Measurements from ENCODE around the gene KRTAP4-8. TPM values are rescaled to one million over a fixed set of nuclear protein-coding genes. Genes with fewer than 3 reads are reported as not detected.
"Not testable (repeated sequence)": the region's sequence is repeated elsewhere in the genome, so short reads cannot be mapped to it uniquely, and the experiment has no call there.

The KRTAP4-8 gene
- total RNA-seq, 1 donor from 2014 or later, result not detected

- DNase-seq (ENCODE audit: low spot score), result no peak
Observed at GRCh38 chr17:41065829-41066624, 31.9 kb downstream of the KRTAP4-8 start, which contains the start of gene KRTAP2-4. Gene KRTAP2-4, minus strand, starts transcription at chr17:41065879. Its CDS starts 34 bp downstream, at chr17:41065845.

DNA sequence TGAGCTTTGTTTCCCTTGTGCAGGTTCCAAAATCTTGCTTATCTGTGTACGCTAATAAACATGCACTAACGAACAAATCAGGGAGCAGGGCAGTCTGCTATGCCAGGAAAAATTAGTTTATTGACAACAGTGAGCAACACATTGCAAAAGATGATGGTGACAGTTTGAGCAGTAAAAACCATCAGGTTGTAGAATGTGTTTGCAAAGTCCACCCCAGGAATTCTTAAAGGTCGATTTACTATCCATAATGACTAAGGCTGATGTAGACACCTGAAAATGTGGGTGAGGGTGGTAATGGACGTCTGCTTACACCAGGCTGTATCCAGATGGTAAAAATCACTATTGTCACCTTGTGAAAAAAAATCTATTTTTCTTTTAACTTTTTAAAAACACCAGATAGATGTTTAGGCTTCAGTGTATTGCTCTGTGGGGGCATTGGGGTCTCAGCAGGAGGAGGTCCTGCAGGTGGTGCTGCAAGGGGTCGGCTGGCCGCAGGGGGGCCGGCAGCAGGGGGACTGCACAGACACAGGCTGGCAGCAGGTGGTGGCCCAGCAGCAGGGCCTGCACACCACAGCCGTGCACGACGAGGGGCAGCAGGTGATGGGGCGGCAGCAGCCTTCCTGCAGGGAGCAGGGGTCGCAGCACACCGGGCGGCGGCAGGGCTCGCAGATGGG is 32.8 kb downstream of the KRTAP4-8 start:
- not testable (repeated sequence) for DNase-seq (ENCODE audit: low spot score)

- DNase-seq (ENCODE audit: low spot score), result no peak
Observed at GRCh38 chr17:41064301-41064700, 33.6 kb downstream of the KRTAP4-8 start.

- DNase-seq (ENCODE audit: low spot score), result no peak
Observed at GRCh38 chr17:41063449-41063848, 34.5 kb downstream of the KRTAP4-8 start.

GRCh38 chr17:41061964-41062363 is 36.0 kb downstream of the KRTAP4-8 start:
- no peak for DNase-seq (ENCODE audit: low spot score)

DNA sequence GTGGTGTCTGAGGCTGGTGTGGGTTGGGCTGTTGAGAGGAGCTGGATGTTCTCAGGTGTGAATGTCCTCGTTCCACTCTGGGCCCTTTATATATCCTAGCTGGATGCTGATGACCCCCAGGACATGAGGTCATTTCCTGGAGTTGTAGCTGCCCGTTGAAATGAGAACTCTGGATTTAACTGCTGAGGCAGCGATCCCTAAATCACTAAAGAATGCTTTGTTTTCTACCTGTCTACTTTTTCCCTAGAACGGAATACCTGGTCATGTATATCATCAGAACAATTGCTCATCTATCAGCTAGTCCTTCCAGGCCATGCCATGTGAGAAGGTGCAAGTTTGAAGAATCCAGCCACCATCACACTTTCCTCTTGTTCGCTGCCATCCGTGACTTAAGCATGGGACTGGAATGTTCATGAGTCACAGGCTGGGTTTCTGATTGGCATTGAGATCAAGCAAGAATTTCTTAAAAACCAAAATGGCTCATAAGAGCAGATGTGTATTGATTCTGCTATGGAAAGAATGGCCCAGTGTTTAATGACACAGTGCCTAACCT is 37.8 kb downstream of the KRTAP4-8 start, which contains the start of gene KRTAP2-3:
TSS of gene KRTAP2-3 (minus strand) at position 63 of the 553 bp plus-strand sequence. CDS start 64 bp downstream, outside the sequence.
- no peak for DNase-seq (ENCODE audit: low spot score)

- not testable (repeated sequence) for DNase-seq (ENCODE audit: low spot score)
Observed at GRCh38 chr17:41059276-41060051, 38.5 kb downstream of the KRTAP4-8 start.

GRCh38 chr17:41058741-41059140 is 39.2 kb downstream of the KRTAP4-8 start:
- no peak for DNase-seq (ENCODE audit: low spot score)

DNA sequence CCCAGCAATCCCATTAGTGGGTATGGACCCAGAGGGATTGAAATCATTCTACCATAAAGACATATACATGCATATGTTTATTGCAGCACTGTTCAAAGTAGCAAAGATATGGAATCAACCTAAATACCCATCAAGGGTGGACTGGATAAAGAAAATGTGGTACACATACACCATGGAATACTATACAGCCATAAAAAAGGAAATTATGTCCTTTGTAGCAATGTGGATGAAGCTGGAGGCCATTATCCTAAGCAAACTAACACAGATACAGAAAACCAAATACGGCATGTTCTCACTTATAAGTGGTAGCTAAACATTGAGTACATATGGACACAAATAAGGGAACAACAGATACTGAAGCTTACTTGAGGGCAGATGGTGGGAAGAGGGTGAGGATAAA is 40.4 kb downstream of the KRTAP4-8 start:
- no peak for DNase-seq (ENCODE audit: low spot score)

DNA sequence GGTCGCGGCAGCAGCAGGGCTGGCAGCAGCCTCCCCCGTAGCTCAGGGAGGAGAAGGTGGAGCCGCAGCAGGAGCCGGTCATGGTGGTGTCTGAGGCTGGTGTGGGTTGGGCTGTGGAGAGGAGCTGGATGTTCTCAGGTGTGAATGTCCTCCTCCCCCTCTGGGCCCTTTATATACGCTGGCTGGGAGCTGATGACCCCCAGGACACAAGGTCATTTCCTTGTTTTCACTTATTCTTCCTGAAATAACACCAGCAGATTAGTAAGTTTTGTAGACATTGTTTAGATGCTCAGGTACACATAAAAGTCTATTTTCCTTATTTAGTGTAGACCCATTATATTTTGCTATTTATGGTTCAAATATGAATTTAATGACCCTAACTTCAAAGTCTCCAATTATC is 42.8 kb downstream of the KRTAP4-8 start, which contains the start of gene KRTAP2-2:
TSS of gene KRTAP2-2 (minus strand) at position 101 of the 400 bp plus-strand sequence. CDS start at position 82, 19 bp downstream.
- not testable (repeated sequence) for DNase-seq (ENCODE audit: low spot score)

- DNase-seq (ENCODE audit: low spot score), result not testable (repeated sequence)
Observed at GRCh38 chr17:41054556-41054955, 43.4 kb downstream of the KRTAP4-8 start.

DNA sequence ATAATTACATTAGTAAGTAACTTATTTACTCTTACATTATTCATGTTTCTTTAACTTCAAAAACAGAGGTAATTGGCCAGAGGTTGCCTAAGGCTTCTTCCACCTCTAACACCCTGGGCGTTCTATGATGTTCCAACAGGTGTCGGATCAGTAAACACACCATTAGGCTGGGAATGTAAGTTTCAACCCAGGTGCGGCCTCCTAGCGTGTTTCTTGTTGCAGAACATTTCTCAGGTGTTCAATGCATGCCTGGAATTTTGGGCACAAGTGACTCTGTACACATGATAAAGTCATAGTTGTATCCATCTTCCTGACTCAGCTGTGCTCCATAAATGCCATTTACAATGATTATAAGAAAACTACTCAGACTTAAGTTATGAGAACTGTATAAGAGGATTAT is 43.9 kb downstream of the KRTAP4-8 start:
- no peak for DNase-seq (ENCODE audit: low spot score)

DNA sequence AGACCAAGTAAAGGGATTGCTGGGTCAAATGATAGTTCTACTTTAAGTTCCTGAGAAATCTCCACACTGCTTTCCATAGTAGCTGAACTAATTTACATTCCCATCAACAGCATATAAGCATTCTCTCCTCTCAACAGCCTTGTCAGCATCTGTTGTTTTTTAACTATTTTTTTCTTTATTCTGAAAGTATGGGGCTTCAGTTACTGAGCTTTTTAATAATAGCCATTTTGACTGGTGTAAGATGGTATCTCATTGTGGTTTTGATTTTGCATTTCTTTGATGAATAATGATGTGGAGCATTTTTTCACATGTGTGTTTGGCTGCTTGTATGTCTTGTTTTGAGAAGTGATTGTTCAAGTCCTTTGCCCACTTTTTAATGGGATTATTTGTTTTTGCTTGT is 45.4 kb downstream of the KRTAP4-8 start:
- DNase-seq (ENCODE audit: low spot score), result no peak

GRCh38 chr17:41049110-41049509 is 48.8 kb downstream of the KRTAP4-8 start:
- no peak for DNase-seq (ENCODE audit: low spot score)

GRCh38 chr17:41048441-41048840 is 49.5 kb downstream of the KRTAP4-8 start:
- DNase-seq (ENCODE audit: low spot score), result no peak

Other genes with a start within 250 kb of the KRTAP4-8 start
- gene KRT12, start 230.9 kb downstream of the KRTAP4-8 start, total RNA-seq, result not detected
- gene KRT20, start 212.9 kb downstream of the KRTAP4-8 start, total RNA-seq, result 1.2 TPM
- 0.80 TPM for gene KRT23, start 160.5 kb downstream of the KRTAP4-8 start, total RNA-seq
- gene KRT39, start 131.2 kb downstream of the KRTAP4-8 start, total RNA-seq, result not detected
- not detected for gene KRT40, start 113.8 kb downstream of the KRTAP4-8 start, total RNA-seq
- gene KRTAP3-3, start 104.0 kb downstream of the KRTAP4-8 start, total RNA-seq, result not detected
- gene KRTAP3-2, start 98.2 kb downstream of the KRTAP4-8 start, total RNA-seq, result not detected
- not detected for gene KRTAP3-1, start 89.0 kb downstream of the KRTAP4-8 start, total RNA-seq
- not detected for gene KRTAP1-5, start 70.9 kb downstream of the KRTAP4-8 start, total RNA-seq
- not detected for gene KRTAP1-4, start 67.9 kb downstream of the KRTAP4-8 start, total RNA-seq
- gene KRTAP1-3, start 63.3 kb downstream of the KRTAP4-8 start, total RNA-seq, result not detected
- gene KRTAP1-1, start 56.7 kb downstream of the KRTAP4-8 start, total RNA-seq, result not detected
- not detected for gene KRTAP2-1, start 50.8 kb downstream of the KRTAP4-8 start, total RNA-seq
- not detected for gene KRTAP2-2, start 42.9 kb downstream of the KRTAP4-8 start, total RNA-seq
- gene KRTAP2-3, start 38.0 kb downstream of the KRTAP4-8 start, total RNA-seq, result not detected
- gene KRTAP2-4, start 32.3 kb downstream of the KRTAP4-8 start, total RNA-seq, result not detected
- gene KRTAP4-7, start 14.0 kb downstream of the KRTAP4-8 start, total RNA-seq, result not detected
- gene KRTAP4-16, start 4.1 kb upstream of the KRTAP4-8 start, total RNA-seq, result not detected
- not detected for gene KRTAP4-9, start 7.2 kb upstream of the KRTAP4-8 start, total RNA-seq
- not detected for gene KRTAP4-11, start 20.2 kb upstream of the KRTAP4-8 start, total RNA-seq
- not detected for gene KRTAP4-12, start 26.0 kb upstream of the KRTAP4-8 start, total RNA-seq
- not detected for gene KRTAP4-6, start 42.4 kb upstream of the KRTAP4-8 start, total RNA-seq
- not detected for gene KRTAP4-5, start 51.7 kb upstream of the KRTAP4-8 start, total RNA-seq
- gene KRTAP4-4, start 62.6 kb upstream of the KRTAP4-8 start, total RNA-seq, result not detected
- not detected for gene KRTAP4-3, start 70.1 kb upstream of the KRTAP4-8 start, total RNA-seq
- not detected for gene KRTAP4-2, start 80.1 kb upstream of the KRTAP4-8 start, total RNA-seq
- gene KRTAP4-1, start 86.8 kb upstream of the KRTAP4-8 start, total RNA-seq, result not detected
- gene KRTAP9-1, start 91.7 kb upstream of the KRTAP4-8 start, total RNA-seq, result not detected
- not detected for gene KRTAP9-2, start 128.5 kb upstream of the KRTAP4-8 start, total RNA-seq
- gene KRTAP9-3, start 134.3 kb upstream of the KRTAP4-8 start, total RNA-seq, result not detected
- not detected for gene KRTAP9-8, start 139.9 kb upstream of the KRTAP4-8 start, total RNA-seq
- not detected for gene KRTAP9-4, start 151.5 kb upstream of the KRTAP4-8 start, total RNA-seq
- not detected for gene KRTAP9-9, start 157.2 kb upstream of the KRTAP4-8 start, total RNA-seq
- not detected for gene KRTAP9-6, start 167.2 kb upstream of the KRTAP4-8 start, total RNA-seq
- gene KRTAP9-7, start 177.6 kb upstream of the KRTAP4-8 start, total RNA-seq, result not detected
- gene KRTAP29-1, start 204.7 kb upstream of the KRTAP4-8 start, total RNA-seq, result not detected
- gene KRTAP16-1, start 211.2 kb upstream of the KRTAP4-8 start, total RNA-seq, result not detected
- not detected for gene KRTAP17-1, start 217.6 kb upstream of the KRTAP4-8 start, total RNA-seq